ENCODE measurements around the gene BRSK1.
A peak's percentile ranks its signal among the peaks of the same experiment; 100 is the strongest.

BRSK1 gene

DNA sequence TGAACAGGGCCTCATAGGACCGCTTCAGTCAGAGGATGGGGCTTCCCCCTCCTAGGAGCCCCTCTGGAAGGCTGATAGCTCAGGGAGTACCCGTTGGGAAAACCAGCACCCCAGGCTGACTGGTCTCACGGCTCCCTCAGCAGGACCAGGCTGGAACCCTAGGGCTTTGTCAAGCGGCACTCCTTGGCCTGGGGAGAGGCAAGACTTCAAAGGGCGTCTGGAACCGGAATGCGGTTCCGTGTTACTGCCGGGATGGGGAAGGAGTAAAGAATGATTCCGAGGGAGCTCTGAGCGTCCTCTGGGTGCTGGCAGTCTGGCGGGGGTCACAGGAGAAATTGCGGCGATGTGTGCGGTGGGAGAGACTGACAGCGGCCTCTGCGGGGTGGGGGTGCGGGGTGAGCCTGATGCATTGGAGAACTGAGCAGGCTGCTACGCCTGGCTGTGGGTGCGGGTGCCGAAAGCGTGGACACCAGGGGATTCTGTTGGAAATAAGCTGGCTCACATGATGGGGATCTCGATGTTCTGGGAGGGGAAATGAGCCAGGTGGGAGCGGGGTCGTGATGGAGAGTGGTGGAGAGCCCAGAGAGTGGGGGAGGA is 68.8 kb downstream of the BRSK1 start:
- Histone ChIP-seq H3K27me3 (peaks cover 71% of the 10 kb centered on the region), H3K9me3 (no peaks in the 10 kb centered on the region), H3K4me1 (ENCODE audit: control insufficient read depth in 1 of 2, insufficient read depth in 1 of 2, low read depth in 1 of 2, low read length in 1 of 2) (peaks cover 7 to 15% of the 10 kb centered on the region in 2 experiments), H3K4me3 (ENCODE audit: low read depth in 1 of 2, low read length in 1 of 2) (peak overlapping the region in 1 of 2 experiments; percentile 66), H3K27ac (no peak overlapping the region), H3K36me3 (no peaks in the 10 kb centered on the region)
- TF ChIP-seq, protein P1, sequence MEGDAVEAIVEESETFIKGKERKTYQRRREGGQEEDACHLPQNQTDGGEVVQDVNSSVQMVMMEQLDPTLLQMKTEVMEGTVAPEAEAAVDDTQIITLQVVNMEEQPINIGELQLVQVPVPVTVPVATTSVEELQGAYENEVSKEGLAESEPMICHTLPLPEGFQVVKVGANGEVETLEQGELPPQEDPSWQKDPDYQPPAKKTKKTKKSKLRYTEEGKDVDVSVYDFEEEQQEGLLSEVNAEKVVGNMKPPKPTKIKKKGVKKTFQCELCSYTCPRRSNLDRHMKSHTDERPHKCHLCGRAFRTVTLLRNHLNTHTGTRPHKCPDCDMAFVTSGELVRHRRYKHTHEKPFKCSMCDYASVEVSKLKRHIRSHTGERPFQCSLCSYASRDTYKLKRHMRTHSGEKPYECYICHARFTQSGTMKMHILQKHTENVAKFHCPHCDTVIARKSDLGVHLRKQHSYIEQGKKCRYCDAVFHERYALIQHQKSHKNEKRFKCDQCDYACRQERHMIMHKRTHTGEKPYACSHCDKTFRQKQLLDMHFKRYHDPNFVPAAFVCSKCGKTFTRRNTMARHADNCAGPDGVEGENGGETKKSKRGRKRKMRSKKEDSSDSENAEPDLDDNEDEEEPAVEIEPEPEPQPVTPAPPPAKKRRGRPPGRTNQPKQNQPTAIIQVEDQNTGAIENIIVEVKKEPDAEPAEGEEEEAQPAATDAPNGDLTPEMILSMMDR (IDR thresholded peaks at IDR 0.05) = no peak

GRCh38 chr19:55353356-55353802 is 69.6 kb downstream of the BRSK1 start:
- peaks cover 77% of the 10 kb centered on the region for H3K27me3 ChIP-seq
- H3K36me3 ChIP-seq = no peaks in the 10 kb centered on the region
- no peaks in the 10 kb centered on the region for H3K9me3 ChIP-seq
- TF ChIP-seq, protein P1 (IDR thresholded peaks at IDR 0.05) = no peak
- H3K27ac ChIP-seq = no peak overlapping the region
- peak overlapping the region; percentile 65 to 66 for H3K4me3 ChIP-seq (ENCODE audit: low read depth in 1 of 2, low read length in 1 of 2)
- H3K4me1 ChIP-seq (ENCODE audit: control insufficient read depth in 1 of 2, insufficient read depth in 1 of 2, low read depth in 1 of 2, low read length in 1 of 2) = peaks cover 7 to 15% of the 10 kb centered on the region in 2 experiments

GRCh38 chr19:55353803-55354697 is 70.3 kb downstream of the BRSK1 start:
- no peaks in the 10 kb centered on the region for H3K9me3 ChIP-seq
- H3K27me3 ChIP-seq = peaks cover 80% of the 10 kb centered on the region
- peak overlapping the region; percentile 65 to 66 for H3K4me3 ChIP-seq (ENCODE audit: low read depth in 1 of 2, low read length in 1 of 2)
- TF ChIP-seq, protein P1 (IDR thresholded peaks at IDR 0.05) = no peak
- H3K4me1 ChIP-seq (ENCODE audit: control insufficient read depth in 1 of 2, insufficient read depth in 1 of 2, low read depth in 1 of 2, low read length in 1 of 2) = peaks cover 7 to 15% of the 10 kb centered on the region in 2 experiments
- H3K27ac ChIP-seq = no peak overlapping the region
- no peaks in the 10 kb centered on the region for H3K36me3 ChIP-seq

- H3K27me3 ChIP-seq = peaks cover 80% of the 10 kb centered on the region
- peaks cover 7 to 15% of the 10 kb centered on the region in 2 experiments for H3K4me1 ChIP-seq (ENCODE audit: control insufficient read depth in 1 of 2, insufficient read depth in 1 of 2, low read depth in 1 of 2, low read length in 1 of 2)
- TF ChIP-seq, protein P1 (IDR thresholded peaks at IDR 0.05) = no peak
- no peaks in the 10 kb centered on the region for H3K9me3 ChIP-seq
- H3K36me3 ChIP-seq = no peaks in the 10 kb centered on the region
- H3K27ac ChIP-seq = no peak within 1 kb of the TSS
- peak within 1 kb of the TSS; percentile 65 to 66 for H3K4me3 ChIP-seq (ENCODE audit: low read depth in 1 of 2, low read length in 1 of 2)
Measured at GRCh38 chr19:55354698-55355212, 71.0 kb downstream of the BRSK1 start, which contains the start of gene COX6B2. Gene COX6B2 (minus strand): TSS chr19:55354719. CDS start chr19:55354521, 198 bp downstream.

DNA sequence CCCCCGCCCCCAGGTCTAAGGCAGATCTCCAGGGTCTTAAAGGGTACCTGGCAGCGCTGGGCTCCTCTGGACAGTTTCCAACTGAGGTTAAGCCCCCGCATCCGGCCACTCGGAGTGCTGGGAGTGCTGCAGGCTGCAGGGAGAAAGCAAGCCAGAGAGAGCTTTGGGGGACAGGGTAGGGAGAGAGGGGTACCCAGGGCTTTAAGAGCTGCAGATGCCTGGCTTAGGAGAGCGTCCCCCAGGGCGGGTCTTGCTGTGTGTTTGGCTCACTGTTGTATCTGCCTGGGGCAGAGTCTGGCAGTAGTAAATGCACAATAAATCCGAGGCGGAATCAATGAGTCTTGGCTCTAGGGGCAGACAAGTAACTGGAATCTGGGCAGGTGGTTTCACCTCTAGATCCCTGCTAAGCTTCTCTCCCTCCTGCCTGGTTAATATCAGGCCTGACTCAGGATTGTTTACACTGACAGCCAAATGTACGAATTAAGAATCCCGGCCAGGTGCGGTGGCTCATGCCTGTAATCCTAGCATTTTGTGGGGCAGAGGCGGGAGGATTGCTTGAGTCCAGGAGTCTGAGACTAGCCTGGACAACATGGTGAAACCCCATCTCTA is 71.5 kb downstream of the BRSK1 start:
- no peaks in the 10 kb centered on the region for H3K36me3 ChIP-seq
- TF ChIP-seq, protein P1 (IDR thresholded peaks at IDR 0.05) = no peak
- H3K27me3 ChIP-seq = peaks cover 80% of the 10 kb centered on the region
- H3K9me3 ChIP-seq = no peaks in the 10 kb centered on the region
- no peak overlapping the region for H3K27ac ChIP-seq
- H3K4me1 ChIP-seq (ENCODE audit: control insufficient read depth in 1 of 2, insufficient read depth in 1 of 2, low read depth in 1 of 2, low read length in 1 of 2) = peaks cover 7 to 15% of the 10 kb centered on the region in 2 experiments
- no peak overlapping the region for H3K4me3 ChIP-seq (ENCODE audit: low read depth in 1 of 2, low read length in 1 of 2)
